Gastrocnemius medialis (tissue), 4 donors: Measurements from ENCODE around the gene PACSIN1. TPM values are rescaled to one million over a fixed set of nuclear protein-coding genes. Genes with fewer than 3 reads are reported as not detected.

Source experiments
- ATAC-seq, 2 donors: fragments of 150-250 bp; one replicate each; pipeline ENCODE4 v1.9.1; 2016
- DNase-seq, 2 donors: peaks; one replicate each; pipeline ENCODE4 v3.0.0-alpha.2; 2019
- H3K27ac ChIP-seq, 4 donors: fragments of 200-600 bp; sonication (generic); 1 replicate in 1 of 4; 2 replicates in 3 of 4; pipeline ENCODE4 v1.5.1; 2016 to 2018; ENCODE audit warnings: mild to moderate bottlenecking in 2 of 4, moderate library complexity in 1 of 4
- H3K27me3 ChIP-seq, 3 donors: fragments of 200-600 bp; sonication (generic) in 2 of 3; 1 replicate in 1 of 3; 2 replicates in 2 of 3; pipeline versions ENCODE4 v1.5.1 to v1.6.0; 2016 to 2019; ENCODE audit warnings: mild to moderate bottlenecking in 1 of 3, moderate library complexity in 1 of 3
- H3K36me3 ChIP-seq, 2 donors: fragments of 200-600 bp; sonication (generic) in 1 of 2; one replicate each; pipeline ENCODE4 v1.5.1; 2017 to 2018
- H3K4me1 ChIP-seq, 2 donors: fragments of 200-600 bp; sonication (generic) in 1 of 2; one replicate each; pipeline ENCODE4 v1.5.1; 2016 to 2017; ENCODE audit warnings: mild to moderate bottlenecking in 2 of 2
- H3K4me3 ChIP-seq, 4 donors: fragments of 200-600 bp; sonication (generic) in 3 of 4; 1 replicate in 1 of 4; 2 replicates in 3 of 4; pipeline ENCODE4 v1.5.1; 2016 to 2019; ENCODE audit warnings: mild to moderate bottlenecking in 2 of 4
- H3K9me3 ChIP-seq, 3 donors: fragments of 200-600 bp; sonication (generic) in 2 of 3; 1 replicate in 1 of 3; 2 replicates in 2 of 3; pipeline ENCODE4 v1.5.1; 2016 to 2019
- POLR2A ChIP-seq, 2 donors: fragments of 450-650 bp; IDR thresholded peaks; one replicate each; pipeline ENCODE4 v1.6.1; 2017; ENCODE audit warnings: antibody characterized with exemption in 2 of 2, mild to moderate bottlenecking in 2 of 2, moderate library complexity in 2 of 2
- in situ Hi-C, 4 donors: fragments of 200-750 bp; cut with MboI; loops; one replicate each; pipeline versions ENCODE4 v1.15.0 to v1.8.0; 2017; ENCODE audit warnings: low sequenced_read_pairs in 4 of 4
- intact Hi-C: fragments of 100-400 bp; cut with DNase I; formaldehyde crosslinking; loops from one replicate; pipeline ENCODE4 v1.15.1; 2023; ENCODE audit warnings: low total_unique reads
- total RNA-seq, 4 donors: library from RNA; depleted of rRNA; stranded (reverse); fragments of >200 nt; gene quantifications; one replicate each; pipeline versions ENCODE4 v1.1.0 to v1.2.3, GENCODE V29; 2016
- TF ChIP-seq, protein P1 (sequence below), 5 experiments: fragments of 450-650 bp in 3 of 5; fragments of 200-600 bp in 2 of 5; sonication (generic) in 2 of 5; IDR thresholded peaks in 4 of 5; conservative IDR thresholded peaks in 1 of 5; 1 replicate in 4 of 5; 2 replicates in 1 of 5; pipeline ENCODE4 v1.5.1; 2016 to 2019; ENCODE audit warnings: antibody characterized with exemption in 5 of 5, mild to moderate bottlenecking in 3 of 5, moderate library complexity in 3 of 5

Gene PACSIN1
- total RNA-seq, 4 donors from 2014 or later = not detected

GRCh38 chr6:34445313-34445860 lies 20.5 kb upstream of the PACSIN1 start:
- TF ChIP-seq POLR2A (IDR thresholded peaks at IDR 0.05) = no peak
- TF ChIP-seq, protein P1, sequence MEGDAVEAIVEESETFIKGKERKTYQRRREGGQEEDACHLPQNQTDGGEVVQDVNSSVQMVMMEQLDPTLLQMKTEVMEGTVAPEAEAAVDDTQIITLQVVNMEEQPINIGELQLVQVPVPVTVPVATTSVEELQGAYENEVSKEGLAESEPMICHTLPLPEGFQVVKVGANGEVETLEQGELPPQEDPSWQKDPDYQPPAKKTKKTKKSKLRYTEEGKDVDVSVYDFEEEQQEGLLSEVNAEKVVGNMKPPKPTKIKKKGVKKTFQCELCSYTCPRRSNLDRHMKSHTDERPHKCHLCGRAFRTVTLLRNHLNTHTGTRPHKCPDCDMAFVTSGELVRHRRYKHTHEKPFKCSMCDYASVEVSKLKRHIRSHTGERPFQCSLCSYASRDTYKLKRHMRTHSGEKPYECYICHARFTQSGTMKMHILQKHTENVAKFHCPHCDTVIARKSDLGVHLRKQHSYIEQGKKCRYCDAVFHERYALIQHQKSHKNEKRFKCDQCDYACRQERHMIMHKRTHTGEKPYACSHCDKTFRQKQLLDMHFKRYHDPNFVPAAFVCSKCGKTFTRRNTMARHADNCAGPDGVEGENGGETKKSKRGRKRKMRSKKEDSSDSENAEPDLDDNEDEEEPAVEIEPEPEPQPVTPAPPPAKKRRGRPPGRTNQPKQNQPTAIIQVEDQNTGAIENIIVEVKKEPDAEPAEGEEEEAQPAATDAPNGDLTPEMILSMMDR (IDR thresholded peaks at IDR 0.05 in 4 of 5, conservative IDR thresholded peaks at IDR 0.05 in 1 of 5) = no peak

DNA sequence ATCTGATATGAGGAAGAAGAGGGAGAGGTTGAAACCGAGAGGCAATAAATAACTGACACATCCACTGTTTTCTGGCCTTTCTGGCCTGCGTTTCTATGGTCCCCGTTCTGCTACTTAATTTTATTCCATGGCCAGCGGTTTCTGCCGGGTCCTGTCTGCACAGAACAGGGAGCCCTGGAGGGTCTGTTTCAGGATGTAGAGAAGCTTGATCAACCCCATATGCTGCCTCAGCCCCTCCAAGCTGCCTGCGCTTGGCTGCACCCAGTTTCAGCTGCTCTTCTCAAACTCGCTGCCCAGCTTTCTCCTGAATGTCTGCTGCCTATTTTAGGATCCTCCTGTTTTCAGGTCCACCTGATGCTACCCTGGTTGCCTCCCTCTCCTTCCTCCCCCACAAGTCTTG lies 18.5 kb upstream of the PACSIN1 start:
- no peaks in the 10 kb centered on the region for H3K27me3 ChIP-seq
- no peak overlapping the region for H3K27ac ChIP-seq
- no peaks in the 10 kb centered on the region for H3K36me3 ChIP-seq
- no peaks in the 10 kb centered on the region for H3K9me3 ChIP-seq
- H3K4me3 ChIP-seq = no peak overlapping the region
- ATAC-seq = no peak
- H3K4me1 ChIP-seq = no peaks in the 10 kb centered on the region
- DNase-seq = no peak
- in situ Hi-C loops (no loop called here), intact Hi-C loops (no loop called here)
- TF ChIP-seq POLR2A (IDR thresholded peaks at IDR 0.05) = no peak
- TF ChIP-seq, protein P1 (IDR thresholded peaks at IDR 0.05 in 4 of 5, conservative IDR thresholded peaks at IDR 0.05 in 1 of 5) = no peak

More at GRCh38 chr6:34445313-34445860, 20.5 kb upstream of the PACSIN1 start:
- no peak overlapping the region for H3K27ac ChIP-seq
- ATAC-seq = no peak
- in situ Hi-C loops (no loop called here), intact Hi-C loops (no loop called here)
- no peaks in the 10 kb centered on the region for H3K36me3 ChIP-seq
- H3K9me3 ChIP-seq = no peaks in the 10 kb centered on the region
- no peak for DNase-seq
- no peak overlapping the region for H3K4me3 ChIP-seq
- no peaks in the 10 kb centered on the region for H3K4me1 ChIP-seq
- H3K27me3 ChIP-seq = no peaks in the 10 kb centered on the region

GRCh38 chr6:34447910-34448309 lies 18.0 kb upstream of the PACSIN1 start:
- Histone ChIP-seq H3K4me3 (no peak overlapping the region), H3K36me3 (no peaks in the 10 kb centered on the region), H3K27me3 (no peaks in the 10 kb centered on the region), H3K27ac (no peak overlapping the region), H3K4me1 (no peaks in the 10 kb centered on the region), H3K9me3 (no peaks in the 10 kb centered on the region)
- ATAC-seq (no peak), DNase-seq (no peak)
- in situ Hi-C loops (no loop called here), intact Hi-C loops (no loop called here)
- TF ChIP-seq POLR2A (IDR thresholded peaks at IDR 0.05) = no peak
- TF ChIP-seq, protein P1 (IDR thresholded peaks at IDR 0.05 in 4 of 5, conservative IDR thresholded peaks at IDR 0.05 in 1 of 5) = no peak

DNA sequence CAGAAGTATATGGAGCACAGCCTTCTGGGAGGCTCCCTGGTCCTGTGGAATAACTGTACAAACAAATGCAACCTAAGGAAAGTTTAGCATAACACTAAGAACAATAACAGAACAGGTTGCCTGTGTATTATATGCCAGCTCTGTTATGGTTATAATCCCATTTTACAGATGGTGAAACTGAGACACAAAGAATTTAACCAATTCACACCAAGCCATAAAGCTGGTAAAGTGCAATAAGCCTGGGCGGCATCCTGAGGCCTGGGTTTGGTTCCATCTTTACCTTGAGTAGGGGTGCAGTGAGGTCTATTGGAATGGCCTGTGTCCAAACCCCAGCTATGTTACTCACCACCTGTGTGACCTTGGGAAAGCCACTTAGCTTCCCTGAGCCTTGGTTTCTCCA lies 14.7 kb upstream of the PACSIN1 start:
- Histone ChIP-seq H3K27me3 (no peaks in the 10 kb centered on the region), H3K27ac (no peak overlapping the region), H3K9me3 (no peaks in the 10 kb centered on the region), H3K36me3 (no peaks in the 10 kb centered on the region), H3K4me1 (no peaks in the 10 kb centered on the region), H3K4me3 (no peak overlapping the region)
- no peak for DNase-seq
- intact Hi-C loops (no loop called here), in situ Hi-C loops (loop anchor here in 3 of 4 donors (10.0 to 25.0 kb wide), 3 partner anchors 154 to 164 kb away; no protein-coding TSS in a partner anchor)
- TF ChIP-seq POLR2A (IDR thresholded peaks at IDR 0.05) = no peak
- TF ChIP-seq, protein P1 (IDR thresholded peaks at IDR 0.05 in 4 of 5, conservative IDR thresholded peaks at IDR 0.05 in 1 of 5) = no peak
- no peak for ATAC-seq

- in situ Hi-C loops = loop anchor here in 3 of 4 donors (10.0 to 25.0 kb wide), 3 partner anchors 149 to 159 kb away; no protein-coding TSS in a partner anchor
- no peak for ATAC-seq
Observed at GRCh38 chr6:34455831-34456230, 10.0 kb upstream of the PACSIN1 start.

More at GRCh38 chr6:34455831-34456230, 10.0 kb upstream of the PACSIN1 start:
- no peak overlapping the region for H3K4me3 ChIP-seq
- DNase-seq = no peak
- no peaks in the 10 kb centered on the region for H3K36me3 ChIP-seq
- no peaks in the 10 kb centered on the region for H3K27me3 ChIP-seq
- no peak for TF ChIP-seq POLR2A (IDR thresholded peaks at IDR 0.05)
- TF ChIP-seq, protein P1 (IDR thresholded peaks at IDR 0.05 in 4 of 5, conservative IDR thresholded peaks at IDR 0.05 in 1 of 5) = no peak
- intact Hi-C loops = no loop called here
- no peaks in the 10 kb centered on the region for H3K4me1 ChIP-seq
- no peak overlapping the region for H3K27ac ChIP-seq
- no peaks in the 10 kb centered on the region for H3K9me3 ChIP-seq
